H1 (cell line): ENCODE data around the gene REPIN1. TPM values are rescaled to one million over a fixed set of nuclear protein-coding genes. Genes with fewer than 3 reads are reported as not detected.
A peak's percentile ranks its signal among the peaks of the same experiment; 100 is the strongest.

Source experiments
- CTCF ChIA-PET: fragments of 300-600 bp; sonication (Branson Sonifier 250); formaldehyde crosslinking; loops from one replicate; lab custom pipeline; 2021; ENCODE audit not compliant: partially characterized antibody; lab: Charles Lee
- POLR2A ChIA-PET: fragments of 300-600 bp; sonication (Branson Sonifier 250); formaldehyde crosslinking; loops from one replicate; lab custom pipeline; 2021; ENCODE audit warnings: inconsistent platforms; ENCODE audit not compliant: partially characterized antibody; lab: Charles Lee
- DNase-seq, 2 experiments: peaks; one replicate each; pipeline versions ENCODE4 v3.0.0 to v3.0.0-alpha.2; 2010 to 2022; ENCODE audit warnings: low spot score in 2 of 2, low read depth in 1 of 2, mixed read lengths in 1 of 2
- FAIRE-seq: peaks from 2 replicates; lab custom pipeline; 2011; peaks lifted over from hg19 to GRCh38; lab: Jason Lieb, UNC
- H2AFZ ChIP-seq: 2 replicates; pipeline ENCODE4 v1.8.1; 2012; ENCODE audit warnings: low read length, inconsistent platforms
- H2AK5ac ChIP-seq: 2 replicates; pipeline ENCODE4 v1.6.1; 2013; ENCODE audit warnings: low read depth, low read length
- H2BK120ac ChIP-seq: replicated peaks from 2 replicates; pipeline ENCODE3; 2013; ENCODE audit warnings: low read depth, low read length, inconsistent platforms
- H2BK12ac ChIP-seq: 2 replicates; pipeline ENCODE4 v1.6.1; 2013; ENCODE audit warnings: low read depth, low read length
- H2BK15ac ChIP-seq: 2 replicates; pipeline ENCODE4 v1.6.1; 2013; ENCODE audit warnings: low read length
- H2BK20ac ChIP-seq: 2 replicates; pipeline ENCODE4 v1.6.1; 2013; ENCODE audit warnings: low read length
- H2BK5ac ChIP-seq: 2 replicates; pipeline ENCODE4 v1.6.1; 2013; ENCODE audit warnings: low read depth, low read length
- H3K14ac ChIP-seq: 2 replicates; pipeline ENCODE4 v1.6.1; 2013; ENCODE audit warnings: inconsistent platforms; ENCODE audit not compliant: insufficient read length
- H3K18ac ChIP-seq: 2 replicates; pipeline ENCODE4 v1.6.1; 2013; ENCODE audit warnings: low read length; ENCODE audit errors: extremely low read depth
- H3K23ac ChIP-seq: 2 replicates; pipeline ENCODE4 v1.6.1; 2013; ENCODE audit warnings: inconsistent platforms; ENCODE audit not compliant: insufficient read length
- H3K23me2 ChIP-seq: 2 replicates; pipeline ENCODE4 v1.6.1; 2013; ENCODE audit warnings: low read depth, low read length
- H3K27ac ChIP-seq: 2 replicates; pipeline ENCODE4 v1.6.1; 2011; ENCODE audit warnings: low read depth, low read length, inconsistent platforms
- H3K27me3 ChIP-seq, 4 experiments: replicated peaks in 1 of 4; 1 replicate in 1 of 4; 2 replicates in 3 of 4; pipeline versions ENCODE4 v1.6.1 to v1.8.1; 2011 to 2013; ENCODE audit warnings: low read length in 3 of 4, mild to moderate bottlenecking in 3 of 4, inconsistent platforms in 2 of 4, mixed read lengths in 2 of 4, moderate library complexity in 1 of 4; ENCODE audit not compliant: control insufficient read depth in 3 of 4, insufficient read depth in 3 of 4; ENCODE audit errors: extremely low read depth in 1 of 4
- H3K36me3 ChIP-seq, 4 experiments: 2 replicates each; pipeline versions ENCODE4 v1.6.1 to v1.8.1; 2011 to 2013; ENCODE audit warnings: mild to moderate bottlenecking in 4 of 4, low read length in 3 of 4, moderate library complexity in 2 of 4, control low read depth in 1 of 4, inconsistent platforms in 1 of 4; ENCODE audit not compliant: insufficient read depth in 4 of 4, control insufficient read depth in 2 of 4
- H3K4ac ChIP-seq: replicated peaks from 2 replicates; pipeline ENCODE3; 2013; ENCODE audit warnings: low read length, low read depth, mixed read lengths, inconsistent platforms; ENCODE audit not compliant: insufficient read length
- H3K4me1 ChIP-seq, 4 experiments: replicated peaks in 1 of 4; 1 replicate in 1 of 4; 2 replicates in 3 of 4; pipeline versions ENCODE4 v1.6.1 to v1.8.1; 2011 to 2013; ENCODE audit warnings: low read length in 3 of 4, inconsistent platforms in 2 of 4, mixed read lengths in 1 of 4; ENCODE audit not compliant: insufficient read depth in 4 of 4, control insufficient read depth in 3 of 4
- H3K4me2 ChIP-seq, 2 experiments: 2 replicates each; pipeline versions ENCODE4 v1.6.1 to v1.8.1; 2011 to 2013; ENCODE audit warnings: low read depth in 2 of 2, low read length in 2 of 2, control low read depth in 1 of 2, inconsistent platforms in 1 of 2, mild to moderate bottlenecking in 1 of 2; ENCODE audit not compliant: insufficient read depth in 1 of 2
- H3K4me3 ChIP-seq, 4 experiments: fragments of 200-600, 300-600 bp in 1 of 4; sonication (generic), shearing (Covaris generic), sonication (Bioruptor Twin) in 1 of 4; 2 replicates each; pipeline versions ENCODE4 v1.5.1 to v1.8.1; 2011 to 2016; ENCODE audit warnings: low read length in 4 of 4, low read depth in 3 of 4, control low read depth in 2 of 4, inconsistent platforms in 2 of 4, mild to moderate bottlenecking in 2 of 4, mixed read lengths in 1 of 4, moderate library complexity in 1 of 4; ENCODE audit not compliant: insufficient read depth in 2 of 4; ENCODE audit errors: extremely low read depth in 1 of 4
- H3K56ac ChIP-seq: replicated peaks from 2 replicates; pipeline ENCODE3; 2013; ENCODE audit warnings: low read depth, mild to moderate bottlenecking, mixed read lengths, low read length, inconsistent platforms; ENCODE audit not compliant: insufficient read length
- H3K79me1 ChIP-seq: 2 replicates; pipeline ENCODE4 v1.6.1; 2013; ENCODE audit warnings: low read depth, low read length, control low read depth
- H3K79me2 ChIP-seq, 2 experiments: 2 replicates each; pipeline versions ENCODE4 v1.6.1 to v1.8.1; 2012 to 2013; ENCODE audit warnings: low read length in 2 of 2, mild to moderate bottlenecking in 2 of 2, inconsistent platforms in 1 of 2; ENCODE audit not compliant: insufficient read depth in 2 of 2, control insufficient read depth in 1 of 2
- H3K9ac ChIP-seq, 4 experiments: replicated peaks in 1 of 4; 1 replicate in 1 of 4; 2 replicates in 3 of 4; pipeline versions ENCODE4 v1.6.1 to v1.8.1; 2011 to 2013; ENCODE audit warnings: low read depth in 3 of 4, low read length in 3 of 4, control low read depth in 2 of 4, mild to moderate bottlenecking in 2 of 4, moderate library complexity in 2 of 4, inconsistent platforms in 1 of 4; ENCODE audit errors: extremely low read depth in 1 of 4
- H3K9me3 ChIP-seq, 2 experiments: 2 replicates each; pipeline versions ENCODE4 v1.6.1 to v1.8.1; 2012 to 2013; ENCODE audit warnings: mild to moderate bottlenecking in 2 of 2, moderate library complexity in 2 of 2, control low read depth in 1 of 2, inconsistent platforms in 1 of 2, low read depth in 1 of 2, low read length in 1 of 2, mixed read lengths in 1 of 2; ENCODE audit not compliant: insufficient read depth in 2 of 2
- H4K20me1 ChIP-seq, 2 experiments: replicated peaks in 1 of 2; 2 replicates each; pipeline versions ENCODE3 to v1.8.1; 2011 to 2013; ENCODE audit warnings: inconsistent platforms in 2 of 2, low read length in 2 of 2, mild to moderate bottlenecking in 1 of 2; ENCODE audit not compliant: insufficient read depth in 2 of 2, control insufficient read depth in 1 of 2
- H4K5ac ChIP-seq: 2 replicates; pipeline ENCODE4 v1.6.1; 2013; ENCODE audit warnings: low read length, low read depth, mixed read lengths, inconsistent platforms; ENCODE audit not compliant: insufficient read length
- H4K8ac ChIP-seq: 2 replicates; pipeline ENCODE4 v1.8.0; 2013; ENCODE audit warnings: mild to moderate bottlenecking, moderate library complexity, low read length, inconsistent platforms; ENCODE audit not compliant: insufficient read depth; ENCODE audit errors: extremely low read depth
- H4K91ac ChIP-seq: replicated peaks from 2 replicates; pipeline ENCODE3; 2013; ENCODE audit warnings: low read length, mixed read lengths, inconsistent platforms; ENCODE audit not compliant: insufficient read length
- EZH2 ChIP-seq: fragments of 200-600 bp; sonication (generic); IDR thresholded peaks from 2 replicates; pipeline ENCODE4 v1.7.1; 2012; ENCODE audit warnings: low read depth, mild to moderate bottlenecking, moderate library complexity, low read length, inconsistent platforms; ENCODE audit not compliant: severe bottlenecking
- RAD21 ChIP-seq, 2 experiments: IDR thresholded peaks in 1 of 2; conservative IDR thresholded peaks in 1 of 2; 2 replicates each; pipeline ENCODE4 v1.6.1; 2011; ENCODE audit warnings: low read depth in 2 of 2, low read length in 2 of 2, improper control_type of control experiment in 1 of 2, inconsistent platforms in 1 of 2, mild to moderate bottlenecking in 1 of 2, moderate library complexity in 1 of 2
- WGBS, 2 experiments: shearing (Covaris generic) in 1 of 2; methylation state at CpG; one replicate each; pipeline versions ENCODE4 v1.1.6 to v1.1.7; 2013 to 2015; ENCODE audit warnings: low lambda C conversion rate in 2 of 2, mixed read lengths in 2 of 2, inconsistent platforms in 1 of 2, low coverage in 1 of 2, missing lambda C conversion rate in 1 of 2; ENCODE audit not compliant: insufficient replicate concordance in 2 of 2, insufficient coverage in 1 of 2, insufficient read length in 1 of 2; ENCODE audit errors: extremely low coverage in 1 of 2, missing lambda C conversion rate in 1 of 2; 5-methylcytosine and 5-hydroxymethylcytosine counted together
- polyA plus RNA-seq, 7 experiments: library from polyadenylated mRNA; depleted of rRNA in 3 of 7; stranded (reverse) in 5 of 7; unstranded in 2 of 7; fragments of >200 nt in 5 of 7; fragments of 200-250 nt in 2 of 7; gene quantifications; 1 replicate in 5 of 7; 2 replicates in 1 of 7; 4 replicates in 1 of 7; pipeline versions ENCODE4 v1.2.1 to v1.2.3, GENCODE V29; 2011 to 2013; ENCODE audit warnings: missing spikeins in 2 of 7, mixed read lengths in 2 of 7
- total RNA-seq: library from RNA; stranded (reverse); fragmentation: NEBNext Ultra II Directional; extraction: Animal tissue kit (Norgen Biotek cat#: 25700); gene quantifications from 2 replicates; pipeline ENCODE4 v1.2.1, GENCODE V29; 2021

Gene REPIN1
- total and polyA plus RNA-seq, 2 of the 8 experiments (the other 6 are each of a cell fraction or from before 2014, with no cell fraction given): 98.6 to 125 TPM

DNA sequence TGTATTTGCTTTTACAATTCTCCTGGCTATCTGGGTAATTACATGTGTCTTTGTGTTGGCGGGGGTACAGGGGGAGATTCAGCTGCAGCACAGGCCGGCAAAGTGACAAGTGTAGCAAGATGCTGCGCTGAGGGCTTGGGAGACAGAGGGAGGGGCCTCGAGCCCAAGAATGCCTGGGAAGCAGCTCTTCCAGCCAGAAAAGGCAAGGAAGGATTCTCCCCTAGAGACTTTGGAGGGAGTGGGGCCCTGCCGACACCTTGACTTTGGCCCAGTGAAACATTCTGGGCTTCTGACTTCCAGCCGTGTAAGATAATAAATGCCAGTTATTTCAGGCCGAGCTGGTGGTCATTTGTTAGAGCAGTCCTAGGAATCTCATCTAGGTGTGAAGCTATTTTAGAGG, 7.2 kb upstream of the REPIN1 start:
- H3K56ac ChIP-seq: no peak overlapping the region
- H3K23ac ChIP-seq: no peak overlapping the region
- TF ChIP-seq RAD21 (IDR thresholded peaks at IDR 0.05 in 1 of 2, conservative IDR thresholded peaks at IDR 0.05 in 1 of 2; ENCODE audit: low read depth in 2 of 2, low read length in 2 of 2): 0 out of 4 replicates have a peak, but pooled peaks of 1 of the 2 experiments have one; percentile 1
- TF ChIP-seq EZH2: no peak
- H2BK15ac ChIP-seq: no peak overlapping the region; the same call in 1 of the 2 replicates
- peaks cover 14 to 23% (median 18%) of the 10 kb centered on the region in 4 experiments for H3K4me1 ChIP-seq
- peak overlapping the region in 1 of 2 experiments; percentile 5; a peak in 1 of 4 replicates for H3K4me2 ChIP-seq
- H3K14ac ChIP-seq: no peak overlapping the region
- WGBS, 2 experiments: 57% methylated on average over 7 of the region's 7 CpGs; no CpG with 5 or more reads in 1 of the 2 experiments
- no peak overlapping the region for H3K4me3 ChIP-seq
- H4K8ac ChIP-seq: no peak overlapping the region; the same call in 1 of the 2 replicates
- no peak overlapping the region for H4K5ac ChIP-seq
- DNase-seq (no peak), FAIRE-seq (no peak)
- no peaks in the 10 kb centered on the region for H3K36me3 ChIP-seq
- 0 out of 2 replicates have a peak overlapping the region, but pooled peaks have one; percentile 10 for H2BK12ac ChIP-seq
- no peaks in the 10 kb centered on the region for H3K9me3 ChIP-seq
- peaks cover 0 to 5% of the 10 kb centered on the region in 2 experiments for H4K20me1 ChIP-seq
- H3K4ac ChIP-seq: no peak overlapping the region
- no peak overlapping the region for H3K9ac ChIP-seq
- H2BK20ac ChIP-seq: no peak overlapping the region
- H3K79me2 ChIP-seq: no peaks in the 10 kb centered on the region
- no peak overlapping the region for H4K91ac ChIP-seq
- H3K27me3 ChIP-seq: no peaks in the 10 kb centered on the region; a peak in 1 of 7 replicates
- ChIA-PET CTCF (interaction anchor here (0.8 to 2.4 kb wide), 7 partner anchors 9 to 75 kb away, joined by 3 to 12 read pairs (median 5); a partner anchor contains a TSS), POLR2A (interaction anchor here (0.6 to 3.8 kb wide), 9 partner anchors 11 to 1217 kb away, joined by 3 to 43 read pairs (median 5); no protein-coding TSS in a partner anchor)
- H2AK5ac ChIP-seq: no peak overlapping the region
- H2BK5ac ChIP-seq: peak overlapping the region; percentile 29; the same call in 1 of the 2 replicates
- H3K79me1 ChIP-seq: no peaks in the 10 kb centered on the region; the same call in 1 of the 2 replicates
- H3K23me2 ChIP-seq: peaks cover 13% of the 10 kb centered on the region; the same call in 1 of the 2 replicates
- no peak overlapping the region for H3K27ac ChIP-seq
- H3K18ac ChIP-seq: peak overlapping the region; percentile 29; the same call in 1 of the 2 replicates
- no peak overlapping the region for H2AFZ ChIP-seq
- no peak overlapping the region for H2BK120ac ChIP-seq
